K562 (cell line): ENCODE results near the gene ARHGAP15.

Experiments
- EHMT2 ChIP-seq: fragments of 450-650 bp; IDR thresholded peaks from 2 replicates; pipeline ENCODE4 v1.6.1; 2018; ENCODE audit warnings: antibody characterized with exemption
- NBN ChIP-seq: fragments of 450-650 bp; IDR thresholded peaks from 2 replicates; pipeline ENCODE4 v1.6.1; 2016; ENCODE audit warnings: low read depth, mild to moderate bottlenecking
- NELFE ChIP-seq: IDR thresholded peaks from 2 replicates; pipeline ENCODE4 v1.6.1; 2011; ENCODE audit warnings: mild to moderate bottlenecking; ENCODE audit not compliant: insufficient read depth, insufficient read length
- POLR2A ChIP-seq: fragments of 450-650 bp; conservative IDR thresholded peaks from 2 replicates; pipeline ENCODE4 v1.6.1; 2016
- RFX5 ChIP-seq: IDR thresholded peaks from 2 replicates; pipeline ENCODE4 v1.6.1; 2011; ENCODE audit warnings: low read depth, mild to moderate bottlenecking, improper control_type of control experiment, low read length
- SIRT6 ChIP-seq: IDR thresholded peaks from one replicate; pipeline ENCODE4 v1.6.1; 2012; ENCODE audit warnings: low read depth, mild to moderate bottlenecking, control low read depth, inconsistent platforms, low read length, moderate library complexity
- TRIM24 ChIP-seq, 2 experiments: fragments of 450-650 bp; IDR thresholded peaks; 2 replicates each; pipeline ENCODE4 v1.6.1; 2016
- ZEB2 ChIP-seq: fragments of 450-650 bp; IDR thresholded peaks from 2 replicates; pipeline ENCODE4 v1.6.1; 2016
- ZNF232 ChIP-seq: sonication (generic); formaldehyde crosslinking; IDR thresholded peaks from 2 replicates; pipeline ENCODE4 v1.8.0; 2022; ENCODE audit warnings: mild to moderate bottlenecking, missing genetic modification reagents
- ZNF79 ChIP-seq: fragments of 250-450 bp; sonication (Bioruptor Pico); IDR thresholded peaks from 2 replicates; pipeline ENCODE4 v1.4.0; 2020; ENCODE audit warnings: low read depth, mild to moderate bottlenecking, moderate library complexity
- TF ChIP-seq, protein P1 (sequence below): sonication (generic); formaldehyde crosslinking; IDR thresholded peaks from 2 replicates; pipeline ENCODE4 v1.4.0; 2020; ENCODE audit warnings: mild to moderate bottlenecking, missing genetic modification reagents
- TF ChIP-seq, protein P2 (sequence below), 3 experiments: IDR thresholded peaks in 2 of 3; conservative IDR thresholded peaks in 1 of 3; 2 replicates each; pipeline ENCODE4 v1.5.1; 2011 to 2012; ENCODE audit warnings: low read length in 3 of 3, mild to moderate bottlenecking in 3 of 3, control low read depth in 2 of 3, improper control_type of control experiment in 1 of 3, inconsistent platforms in 1 of 3, low read depth in 1 of 3, mixed read lengths in 1 of 3, moderate library complexity in 1 of 3; ENCODE audit not compliant: insufficient read depth in 2 of 3
- TF ChIP-seq, protein P3 (sequence below), 2 experiments: fragments of 450-650 bp; formaldehyde crosslinking in 1 of 2; IDR thresholded peaks; 2 replicates each; pipeline versions ENCODE4 v1.4.0 to v1.6.1; 2014 to 2020; ENCODE audit warnings: mild to moderate bottlenecking in 2 of 2, borderline replicate concordance in 1 of 2, low read depth in 1 of 2
- TF ChIP-seq, protein P4 (sequence below): fragments of 450-650 bp; IDR thresholded peaks from 2 replicates; pipeline ENCODE4 v1.6.1; 2016; ENCODE audit warnings: missing biosample characterization, missing genetic modification characterization

DNA sequence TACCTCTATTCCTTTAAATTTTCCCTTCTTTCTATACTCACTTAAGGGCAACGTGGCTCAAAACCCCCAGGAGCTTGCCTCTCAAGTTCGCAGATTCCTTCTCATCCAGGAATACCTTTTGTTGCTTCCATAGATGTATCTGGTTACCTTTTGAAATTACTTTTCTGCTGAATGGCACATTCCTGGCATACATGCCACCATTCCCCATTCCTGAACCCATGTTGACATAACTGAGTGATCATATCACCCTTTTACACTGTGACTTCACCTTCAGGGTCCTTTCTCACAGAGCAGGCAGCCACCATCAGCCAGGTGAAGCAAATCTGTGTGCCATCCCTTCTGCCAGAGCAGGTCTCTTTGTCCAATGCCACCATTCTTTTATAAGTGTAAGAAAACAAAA, 615.8 kb downstream of the ARHGAP15 start:
- TF ChIP-seq POLR2A (no peak), ZNF232 (CRISPR knock-in tag) (no peak), EHMT2 (no peak), TRIM24 (IDR thresholded peaks at IDR 0.05) (no peak), NBN (no peak), SIRT6 (no peak), ZEB2 (no peak), NELFE (no peak), RFX5 (no peak), ZNF79 (CRISPR knock-in tag) (no peak)
- TF ChIP-seq, protein P1, sequence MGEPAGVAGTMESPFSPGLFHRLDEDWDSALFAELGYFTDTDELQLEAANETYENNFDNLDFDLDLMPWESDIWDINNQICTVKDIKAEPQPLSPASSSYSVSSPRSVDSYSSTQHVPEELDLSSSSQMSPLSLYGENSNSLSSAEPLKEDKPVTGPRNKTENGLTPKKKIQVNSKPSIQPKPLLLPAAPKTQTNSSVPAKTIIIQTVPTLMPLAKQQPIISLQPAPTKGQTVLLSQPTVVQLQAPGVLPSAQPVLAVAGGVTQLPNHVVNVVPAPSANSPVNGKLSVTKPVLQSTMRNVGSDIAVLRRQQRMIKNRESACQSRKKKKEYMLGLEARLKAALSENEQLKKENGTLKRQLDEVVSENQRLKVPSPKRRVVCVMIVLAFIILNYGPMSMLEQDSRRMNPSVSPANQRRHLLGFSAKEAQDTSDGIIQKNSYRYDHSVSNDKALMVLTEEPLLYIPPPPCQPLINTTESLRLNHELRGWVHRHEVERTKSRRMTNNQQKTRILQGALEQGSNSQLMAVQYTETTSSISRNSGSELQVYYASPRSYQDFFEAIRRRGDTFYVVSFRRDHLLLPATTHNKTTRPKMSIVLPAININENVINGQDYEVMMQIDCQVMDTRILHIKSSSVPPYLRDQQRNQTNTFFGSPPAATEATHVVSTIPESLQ (CRISPR knock-in tag): no peak
- TF ChIP-seq, protein P2, sequence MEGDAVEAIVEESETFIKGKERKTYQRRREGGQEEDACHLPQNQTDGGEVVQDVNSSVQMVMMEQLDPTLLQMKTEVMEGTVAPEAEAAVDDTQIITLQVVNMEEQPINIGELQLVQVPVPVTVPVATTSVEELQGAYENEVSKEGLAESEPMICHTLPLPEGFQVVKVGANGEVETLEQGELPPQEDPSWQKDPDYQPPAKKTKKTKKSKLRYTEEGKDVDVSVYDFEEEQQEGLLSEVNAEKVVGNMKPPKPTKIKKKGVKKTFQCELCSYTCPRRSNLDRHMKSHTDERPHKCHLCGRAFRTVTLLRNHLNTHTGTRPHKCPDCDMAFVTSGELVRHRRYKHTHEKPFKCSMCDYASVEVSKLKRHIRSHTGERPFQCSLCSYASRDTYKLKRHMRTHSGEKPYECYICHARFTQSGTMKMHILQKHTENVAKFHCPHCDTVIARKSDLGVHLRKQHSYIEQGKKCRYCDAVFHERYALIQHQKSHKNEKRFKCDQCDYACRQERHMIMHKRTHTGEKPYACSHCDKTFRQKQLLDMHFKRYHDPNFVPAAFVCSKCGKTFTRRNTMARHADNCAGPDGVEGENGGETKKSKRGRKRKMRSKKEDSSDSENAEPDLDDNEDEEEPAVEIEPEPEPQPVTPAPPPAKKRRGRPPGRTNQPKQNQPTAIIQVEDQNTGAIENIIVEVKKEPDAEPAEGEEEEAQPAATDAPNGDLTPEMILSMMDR (IDR thresholded peaks at IDR 0.05 in 2 of 3, conservative IDR thresholded peaks at IDR 0.05 in 1 of 3; ENCODE audit: insufficient read depth in 2 of 3, low read depth in 1 of 3, low read length in 3 of 3): no peak
- TF ChIP-seq, protein P3, sequence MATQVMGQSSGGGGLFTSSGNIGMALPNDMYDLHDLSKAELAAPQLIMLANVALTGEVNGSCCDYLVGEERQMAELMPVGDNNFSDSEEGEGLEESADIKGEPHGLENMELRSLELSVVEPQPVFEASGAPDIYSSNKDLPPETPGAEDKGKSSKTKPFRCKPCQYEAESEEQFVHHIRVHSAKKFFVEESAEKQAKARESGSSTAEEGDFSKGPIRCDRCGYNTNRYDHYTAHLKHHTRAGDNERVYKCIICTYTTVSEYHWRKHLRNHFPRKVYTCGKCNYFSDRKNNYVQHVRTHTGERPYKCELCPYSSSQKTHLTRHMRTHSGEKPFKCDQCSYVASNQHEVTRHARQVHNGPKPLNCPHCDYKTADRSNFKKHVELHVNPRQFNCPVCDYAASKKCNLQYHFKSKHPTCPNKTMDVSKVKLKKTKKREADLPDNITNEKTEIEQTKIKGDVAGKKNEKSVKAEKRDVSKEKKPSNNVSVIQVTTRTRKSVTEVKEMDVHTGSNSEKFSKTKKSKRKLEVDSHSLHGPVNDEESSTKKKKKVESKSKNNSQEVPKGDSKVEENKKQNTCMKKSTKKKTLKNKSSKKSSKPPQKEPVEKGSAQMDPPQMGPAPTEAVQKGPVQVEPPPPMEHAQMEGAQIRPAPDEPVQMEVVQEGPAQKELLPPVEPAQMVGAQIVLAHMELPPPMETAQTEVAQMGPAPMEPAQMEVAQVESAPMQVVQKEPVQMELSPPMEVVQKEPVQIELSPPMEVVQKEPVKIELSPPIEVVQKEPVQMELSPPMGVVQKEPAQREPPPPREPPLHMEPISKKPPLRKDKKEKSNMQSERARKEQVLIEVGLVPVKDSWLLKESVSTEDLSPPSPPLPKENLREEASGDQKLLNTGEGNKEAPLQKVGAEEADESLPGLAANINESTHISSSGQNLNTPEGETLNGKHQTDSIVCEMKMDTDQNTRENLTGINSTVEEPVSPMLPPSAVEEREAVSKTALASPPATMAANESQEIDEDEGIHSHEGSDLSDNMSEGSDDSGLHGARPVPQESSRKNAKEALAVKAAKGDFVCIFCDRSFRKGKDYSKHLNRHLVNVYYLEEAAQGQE (IDR thresholded peaks at IDR 0.05; ENCODE audit: borderline replicate concordance): no peak
- TF ChIP-seq, protein P3 (CRISPR knock-in tag; IDR thresholded peaks at IDR 0.05; ENCODE audit: low read depth): no peak
- TF ChIP-seq, protein P4, sequence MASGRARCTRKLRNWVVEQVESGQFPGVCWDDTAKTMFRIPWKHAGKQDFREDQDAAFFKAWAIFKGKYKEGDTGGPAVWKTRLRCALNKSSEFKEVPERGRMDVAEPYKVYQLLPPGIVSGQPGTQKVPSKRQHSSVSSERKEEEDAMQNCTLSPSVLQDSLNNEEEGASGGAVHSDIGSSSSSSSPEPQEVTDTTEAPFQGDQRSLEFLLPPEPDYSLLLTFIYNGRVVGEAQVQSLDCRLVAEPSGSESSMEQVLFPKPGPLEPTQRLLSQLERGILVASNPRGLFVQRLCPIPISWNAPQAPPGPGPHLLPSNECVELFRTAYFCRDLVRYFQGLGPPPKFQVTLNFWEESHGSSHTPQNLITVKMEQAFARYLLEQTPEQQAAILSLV (tag): no peak
